HL-60 (cell line): ENCODE measurements around the gene RAB3A.

Experiments used
- CTCF ChIP-seq: IDR thresholded peaks from one replicate; pipeline ENCODE4 v1.5.1; 2011; ENCODE audit warnings: low read length, control low read depth, inconsistent platforms; ENCODE audit not compliant: insufficient read depth
- GABPA ChIP-seq: IDR thresholded peaks from 2 replicates; pipeline ENCODE4 v1.6.1; 2012; ENCODE audit warnings: low read depth
- POLR2AphosphoS5 ChIP-seq: IDR thresholded peaks from 2 replicates; pipeline ENCODE4 v1.6.1; 2012; ENCODE audit warnings: low read depth
- REST ChIP-seq: IDR thresholded peaks from 2 replicates; pipeline ENCODE4 v1.6.1; 2012; ENCODE audit warnings: low read depth; ENCODE audit not compliant: insufficient replicate concordance
- SPI1 ChIP-seq: IDR thresholded peaks from 2 replicates; pipeline ENCODE4 v1.6.1; 2012; ENCODE audit warnings: low read depth, mild to moderate bottlenecking, borderline replicate concordance

GRCh38 chr19:18194554-18195238 lies 9.1 kb downstream of the RAB3A start:
- TF ChIP-seq CTCF (no peak), POLR2AphosphoS5 (no peak), REST (no peak), GABPA (no peak), SPI1 (no peak)
